Pancreas (tissue), 10 donors: ENCODE data around the gene APOH. TPM values are rescaled to one million over a fixed set of nuclear protein-coding genes. Genes with fewer than 3 reads are reported as not detected.

Experiments used
- ATAC-seq, 4 donors: fragments of 200-7000 bp; cut with Tn5 transposase; one replicate each; pipeline versions ENCODE4 v1.8.0 to v1.9.1; 2020; ENCODE audit warnings: mild to moderate bottlenecking in 4 of 4, moderate library complexity in 4 of 4
- DNase-seq, 6 donors: peaks; one replicate each; pipeline ENCODE4 v3.0.0-alpha.2; 2020
- FAIRE-seq: peaks from 2 replicates; lab custom pipeline; 2012; peaks lifted over from hg19 to GRCh38; lab: Jason Lieb, UNC
- H3K27ac ChIP-seq, 4 donors: fragments of 200-600 bp; sonication (generic); 1 replicate in 3 of 4; 2 replicates in 1 of 4; pipeline versions ENCODE4 v1.5.0 to v1.8.0; 2020
- H3K27me3 ChIP-seq, 4 donors: fragments of 200-600 bp; one replicate each; pipeline ENCODE4 v1.8.0; 2021
- H3K36me3 ChIP-seq, 3 donors: fragments of 200-600 bp; sonication (generic) in 1 of 3; one replicate each; pipeline versions ENCODE4 v1.5.0 to v1.8.0; 2020 to 2021
- H3K4me1 ChIP-seq, 3 donors: fragments of 200-600 bp; one replicate each; pipeline ENCODE4 v1.8.0; 2021
- H3K4me3 ChIP-seq, 4 donors: fragments of 200-600 bp; sonication (generic) in 2 of 4; one replicate each; pipeline versions ENCODE4 v1.5.0 to v1.8.0; 2020 to 2021
- H3K9me3 ChIP-seq, 4 donors: fragments of 200-600 bp; one replicate each; pipeline ENCODE4 v1.8.0; 2021
- WGBS, 2 donors: extraction: QIAGEN DNeasy Blood & Tissue Kit; methylation state at CpG; one replicate each; pipeline ENCODE4 v1.1.7; 2013; 5-methylcytosine and 5-hydroxymethylcytosine counted together
- intact Hi-C, 3 donors: fragments of 100-400 bp; cut with DNase I; formaldehyde crosslinking; loops; one replicate each; pipeline versions ENCODE4 v1.11.1 to v1.14.2; 2022
- polyA plus RNA-seq, 2 donors: library from polyadenylated mRNA; stranded (reverse); fragments of 200-250 nt; gene quantifications; one replicate each; pipeline ENCODE4 v1.2.3, GENCODE V29; 2013
- total RNA-seq, 6 donors: library from RNA; stranded (reverse); fragmentation: NEBNext Ultra II Directional in 4 of 6; extraction: Animal tissue kit (Norgen Biotek cat#: 25700) in 4 of 6; gene quantifications; one replicate each; pipeline versions ENCODE4 v1.2.1 to v1.2.4, GENCODE V29; 2021 to 2023
- TF ChIP-seq, protein P1 (sequence below), 4 donors: fragments of 200-600 bp; sonication (generic) in 3 of 4; IDR thresholded peaks; one replicate each; pipeline versions ENCODE4 v1.5.0 to v1.8.0; 2021; ENCODE audit warnings: antibody characterized with exemption in 4 of 4
- donor health status: healthy with polysubstance abuse.
- donor health status: DM: no; HTN: no; CAD: no; lungs with moderate emphysema.
- donor health status: DM: no; HTN: no; CAD: no.
- donor health status: control.
- donor health status: control.
- donor health status: Bipolar disorder and iron deficiency.
- donor health status: DM: yes; HTN: yes; CAD: no.
- donor health status: DM: no; HTN: no; CAD: no.
- donor health status: DM: no; HTN: no; CAD: no.
- donor health status: DM: yes; HTN: yes; CAD: no.

Gene APOH
- total and polyA plus RNA-seq, 8 donors, result 3.8 to 68.4 (median 8.2) TPM

DNA sequence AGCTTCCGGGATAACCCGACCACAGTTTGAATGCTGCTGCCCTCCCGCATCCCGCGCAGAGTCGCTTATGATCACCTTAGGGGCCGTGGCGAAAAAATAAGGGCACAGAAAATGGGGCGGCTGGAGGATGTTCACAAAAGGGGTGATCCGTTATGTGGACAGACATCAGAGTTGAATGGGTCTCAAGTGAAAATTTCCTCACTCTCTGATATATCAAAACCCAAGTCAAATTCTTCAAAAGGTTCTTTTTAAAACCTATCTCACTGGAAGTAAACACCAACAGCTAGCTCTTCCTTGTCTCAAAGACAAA lies 36.9 kb downstream of the APOH start:
- ATAC-seq, result peak in 1 of 4 donors; percentile 28
- H3K9me3 ChIP-seq, result no peaks in the 10 kb centered on the region
- TF ChIP-seq, protein P1, sequence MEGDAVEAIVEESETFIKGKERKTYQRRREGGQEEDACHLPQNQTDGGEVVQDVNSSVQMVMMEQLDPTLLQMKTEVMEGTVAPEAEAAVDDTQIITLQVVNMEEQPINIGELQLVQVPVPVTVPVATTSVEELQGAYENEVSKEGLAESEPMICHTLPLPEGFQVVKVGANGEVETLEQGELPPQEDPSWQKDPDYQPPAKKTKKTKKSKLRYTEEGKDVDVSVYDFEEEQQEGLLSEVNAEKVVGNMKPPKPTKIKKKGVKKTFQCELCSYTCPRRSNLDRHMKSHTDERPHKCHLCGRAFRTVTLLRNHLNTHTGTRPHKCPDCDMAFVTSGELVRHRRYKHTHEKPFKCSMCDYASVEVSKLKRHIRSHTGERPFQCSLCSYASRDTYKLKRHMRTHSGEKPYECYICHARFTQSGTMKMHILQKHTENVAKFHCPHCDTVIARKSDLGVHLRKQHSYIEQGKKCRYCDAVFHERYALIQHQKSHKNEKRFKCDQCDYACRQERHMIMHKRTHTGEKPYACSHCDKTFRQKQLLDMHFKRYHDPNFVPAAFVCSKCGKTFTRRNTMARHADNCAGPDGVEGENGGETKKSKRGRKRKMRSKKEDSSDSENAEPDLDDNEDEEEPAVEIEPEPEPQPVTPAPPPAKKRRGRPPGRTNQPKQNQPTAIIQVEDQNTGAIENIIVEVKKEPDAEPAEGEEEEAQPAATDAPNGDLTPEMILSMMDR (IDR thresholded peaks at IDR 0.05), result no peak
- no peak for DNase-seq
- H3K27me3 ChIP-seq, result no peaks in the 10 kb centered on the region
- H3K36me3 ChIP-seq, result no peaks in the 10 kb centered on the region
- FAIRE-seq, result no peak
- H3K27ac ChIP-seq, result peak overlapping the region; percentile 39 to 70 (median 57)
- intact Hi-C loops, result no loop called here
- peak overlapping the region; percentile 64 to 80 (median 72) for H3K4me3 ChIP-seq
- 3 to 4% methylated on average over 10 of the region's 10 CpGs for WGBS, 2 donors
- H3K4me1 ChIP-seq, result peaks cover 0 to 12% (median 6%) of the 10 kb centered on the region in 3 donors

DNA sequence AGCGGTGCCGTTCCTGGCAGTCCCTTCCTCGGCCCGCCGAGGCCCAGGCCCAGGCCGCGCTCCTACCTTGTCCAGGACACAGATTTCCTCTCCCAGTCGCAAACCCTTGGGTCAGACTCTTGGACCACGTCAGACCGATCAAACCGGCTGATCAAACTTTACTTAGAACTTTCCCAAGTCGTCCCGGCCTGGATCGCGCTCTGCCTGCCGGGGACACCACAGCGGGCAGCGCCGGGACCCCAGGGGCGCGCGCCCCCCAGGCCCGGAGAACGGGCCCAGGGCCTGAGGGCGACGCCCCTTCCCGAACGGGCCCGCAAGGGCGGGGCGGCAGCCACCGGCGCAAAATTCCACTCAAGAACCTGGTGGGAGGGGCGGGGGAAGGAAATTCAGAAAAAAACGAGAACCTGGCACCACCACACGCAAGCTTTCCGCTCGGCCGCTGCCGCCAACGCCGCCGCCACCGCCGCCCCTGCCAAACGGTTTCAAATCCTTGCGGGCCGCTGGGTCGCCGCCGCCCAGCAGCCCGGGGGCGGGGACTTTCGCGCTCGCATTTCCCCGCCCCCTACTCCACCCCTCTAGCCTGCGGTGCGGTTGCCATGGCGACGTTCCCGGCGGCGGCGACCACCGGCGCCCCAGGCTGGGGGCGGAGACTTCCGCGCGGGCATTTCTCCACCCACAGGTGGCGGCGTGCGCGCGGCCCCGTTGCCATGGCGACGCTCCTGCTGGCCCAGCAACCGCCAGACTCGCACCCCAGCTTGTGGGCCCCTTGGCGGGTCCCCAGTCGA lies 37.4 kb downstream of the APOH start, which contains the start of gene CEP112:
CEP112 (minus strand) TSS at position 541 of the 785 bp plus-strand sequence.
- DNase-seq (peak; percentile 71 to 90 (median 82)), FAIRE-seq (no peak), ATAC-seq (peak; percentile 86 to 91 (median 90))
- Histone ChIP-seq H3K36me3 (no peaks in the 10 kb centered on the region), H3K4me3 (peak within 1 kb of the TSS; percentile 64 to 80 (median 72)), H3K27ac (peak within 1 kb of the TSS; percentile 39 to 70 (median 57)), H3K27me3 (no peaks in the 10 kb centered on the region), H3K4me1 (peaks cover 0 to 12% (median 6%) of the 10 kb centered on the region in 3 donors), H3K9me3 (no peaks in the 10 kb centered on the region)
- TF ChIP-seq, protein P1 (IDR thresholded peaks at IDR 0.05), result no peak
- intact Hi-C loops, result no loop called here
- 0% methylated on average over 66 to 83 of the region's 83 CpGs for WGBS, 2 donors

GRCh38 chr17:66190738-66191592 lies 38.2 kb downstream of the APOH start:
- WGBS, 2 donors, result 13 to 16% methylated on average over 16 of the region's 16 CpGs

DNA sequence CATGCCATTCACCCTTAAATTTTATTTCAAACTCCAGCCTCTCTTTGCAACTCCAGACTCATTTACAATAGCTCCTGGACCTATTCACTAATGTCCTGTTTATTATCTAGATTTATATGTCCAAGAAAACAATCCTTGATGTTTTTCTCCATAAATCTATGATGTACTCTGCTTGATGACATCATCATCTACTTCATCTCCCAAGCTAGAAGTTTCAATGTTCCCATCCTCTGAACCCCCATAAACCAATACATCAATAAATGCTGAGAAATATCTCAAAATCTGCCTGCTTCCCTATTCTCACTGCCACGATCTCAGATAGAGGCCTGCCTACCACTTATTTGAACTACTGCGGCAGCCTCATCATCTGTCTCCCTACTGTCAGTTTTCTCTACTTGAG lies 41.5 kb downstream of the APOH start:
- H3K4me1 ChIP-seq, result peaks cover 0 to 12% (median 6%) of the 10 kb centered on the region in 3 donors
- no peak overlapping the region for H3K4me3 ChIP-seq
- no peaks in the 10 kb centered on the region for H3K9me3 ChIP-seq
- H3K27ac ChIP-seq, result no peak overlapping the region
- no peaks in the 10 kb centered on the region for H3K36me3 ChIP-seq
- 79 to 90% methylated on average over 2 of the region's 2 CpGs for WGBS, 2 donors
- DNase-seq (no peak), ATAC-seq (no peak), FAIRE-seq (no peak)
- TF ChIP-seq, protein P1 (IDR thresholded peaks at IDR 0.05), result no peak
- no peaks in the 10 kb centered on the region for H3K27me3 ChIP-seq
- intact Hi-C loops, result no loop called here

More at GRCh38 chr17:66190738-66191592, 38.2 kb downstream of the APOH start:
- H3K27me3 ChIP-seq, result no peaks in the 10 kb centered on the region
- no peaks in the 10 kb centered on the region for H3K36me3 ChIP-seq
- TF ChIP-seq, protein P1 (IDR thresholded peaks at IDR 0.05), result no peak
- intact Hi-C loops, result no loop called here
- H3K27ac ChIP-seq, result peak overlapping the region in 3 of 4 donors; percentile 49 to 70 (median 65)
- FAIRE-seq, result no peak
- peak; percentile 28 to 44 (median 32) for ATAC-seq
- H3K9me3 ChIP-seq, result no peaks in the 10 kb centered on the region
- H3K4me1 ChIP-seq, result peaks cover 0 to 12% (median 6%) of the 10 kb centered on the region in 3 donors
- peak in 1 of 6 donors; percentile 5 for DNase-seq
- H3K4me3 ChIP-seq, result peak overlapping the region; percentile 64 to 80 (median 72)
